ENCODE results near the gene SHF. TPM values are rescaled to one million over a fixed set of nuclear protein-coding genes. Genes with fewer than 3 reads are reported as not detected.

Gene SHF
- total RNA-seq, 4 donors from 2014 or later: 4.4 to 10.0 (median 7.4) TPM

DNA sequence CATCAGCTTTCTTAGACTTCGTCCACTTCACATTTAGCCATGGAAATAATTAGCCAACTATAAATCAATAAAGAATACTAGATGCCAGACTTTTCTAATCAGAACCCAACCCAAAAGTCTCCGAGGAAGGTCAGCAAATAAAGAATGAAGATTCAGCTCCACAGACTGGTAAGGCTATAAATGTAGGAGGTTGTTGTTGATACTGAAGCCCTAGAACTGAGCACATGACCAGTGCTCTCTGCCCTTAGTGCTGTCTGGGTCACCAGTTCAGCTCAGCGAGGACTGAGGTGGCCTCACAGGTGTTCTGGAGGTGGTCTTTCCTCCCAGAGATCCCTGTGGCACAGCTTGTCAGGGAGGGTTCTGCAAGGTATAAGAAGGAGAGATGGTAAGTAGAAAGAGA is 43.4 kb upstream of the SHF start:
- 71 to 74% methylated on average over 1 to 3 of the region's 3 CpGs for WGBS, 2 donors (ENCODE audit: low coverage in 1 of 2)
- TF ChIP-seq POLR2AphosphoS5 (IDR thresholded peaks at IDR 0.05) (no peak), POLR2A (IDR thresholded peaks at IDR 0.05) (no peak), EP300 (IDR thresholded peaks at IDR 0.05) (no peak)
- TF ChIP-seq, protein P1, sequence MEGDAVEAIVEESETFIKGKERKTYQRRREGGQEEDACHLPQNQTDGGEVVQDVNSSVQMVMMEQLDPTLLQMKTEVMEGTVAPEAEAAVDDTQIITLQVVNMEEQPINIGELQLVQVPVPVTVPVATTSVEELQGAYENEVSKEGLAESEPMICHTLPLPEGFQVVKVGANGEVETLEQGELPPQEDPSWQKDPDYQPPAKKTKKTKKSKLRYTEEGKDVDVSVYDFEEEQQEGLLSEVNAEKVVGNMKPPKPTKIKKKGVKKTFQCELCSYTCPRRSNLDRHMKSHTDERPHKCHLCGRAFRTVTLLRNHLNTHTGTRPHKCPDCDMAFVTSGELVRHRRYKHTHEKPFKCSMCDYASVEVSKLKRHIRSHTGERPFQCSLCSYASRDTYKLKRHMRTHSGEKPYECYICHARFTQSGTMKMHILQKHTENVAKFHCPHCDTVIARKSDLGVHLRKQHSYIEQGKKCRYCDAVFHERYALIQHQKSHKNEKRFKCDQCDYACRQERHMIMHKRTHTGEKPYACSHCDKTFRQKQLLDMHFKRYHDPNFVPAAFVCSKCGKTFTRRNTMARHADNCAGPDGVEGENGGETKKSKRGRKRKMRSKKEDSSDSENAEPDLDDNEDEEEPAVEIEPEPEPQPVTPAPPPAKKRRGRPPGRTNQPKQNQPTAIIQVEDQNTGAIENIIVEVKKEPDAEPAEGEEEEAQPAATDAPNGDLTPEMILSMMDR (IDR thresholded peaks at IDR 0.05): no peak
- Histone ChIP-seq H3K9me3 (peaks cover 0 to 24% (median 0%) of the 10 kb centered on the region in 3 donors), H3K36me3 (no peaks in the 10 kb centered on the region), H3K4me3 (no peak overlapping the region), H3K27ac (no peak overlapping the region), H3K27me3 (no peaks in the 10 kb centered on the region), H3K4me1 (no peaks in the 10 kb centered on the region)
- ATAC-seq: no peak

DNA sequence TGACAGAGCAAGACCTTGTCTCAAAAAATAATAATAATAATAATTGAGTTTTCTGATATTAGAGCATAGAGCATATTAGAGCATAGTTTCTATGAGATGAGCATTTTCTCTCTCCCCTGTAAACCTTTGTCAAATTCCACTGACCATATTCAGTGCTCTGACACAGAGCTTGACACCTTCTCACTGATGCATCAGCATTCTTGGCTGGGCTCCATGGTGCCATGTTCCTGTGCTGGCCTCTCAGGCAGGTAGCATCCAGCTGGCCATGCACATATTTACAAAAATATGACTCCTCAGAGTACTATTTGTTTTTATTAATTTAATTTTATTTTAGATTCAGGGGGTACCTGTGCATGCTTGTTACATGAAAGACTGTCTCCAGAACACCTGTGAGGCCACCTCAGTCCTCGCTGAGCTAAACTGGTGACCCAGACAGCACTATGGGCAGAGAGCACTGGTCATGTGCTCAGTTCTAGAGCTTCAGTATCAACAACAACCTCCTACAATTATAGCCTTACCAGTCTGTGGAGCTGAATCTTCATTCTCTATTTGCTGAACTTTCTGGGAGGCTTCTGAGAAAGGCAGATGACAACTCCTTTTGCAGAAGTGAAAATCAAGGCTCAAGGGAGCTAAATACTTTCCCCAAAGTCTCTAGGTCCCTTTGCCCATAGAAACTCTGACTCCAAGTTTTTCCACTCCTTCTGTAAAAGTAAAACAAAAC is 42.6 kb upstream of the SHF start:
- no peak overlapping the region for H3K4me3 ChIP-seq
- H3K4me1 ChIP-seq: no peaks in the 10 kb centered on the region
- H3K27me3 ChIP-seq: no peaks in the 10 kb centered on the region
- H3K36me3 ChIP-seq: no peaks in the 10 kb centered on the region
- WGBS, 2 donors (ENCODE audit: low coverage in 1 of 2): 0% methylated on average over 1 of the region's 1 CpG
- TF ChIP-seq POLR2AphosphoS5 (IDR thresholded peaks at IDR 0.05) (no peak), POLR2A (IDR thresholded peaks at IDR 0.05) (no peak), EP300 (IDR thresholded peaks at IDR 0.05) (no peak)
- TF ChIP-seq, protein P1 (IDR thresholded peaks at IDR 0.05): no peak
- ATAC-seq: no peak
- peaks cover 0 to 21% (median 0%) of the 10 kb centered on the region in 3 donors for H3K9me3 ChIP-seq
- no peak overlapping the region for H3K27ac ChIP-seq

GRCh38 chr15:45228931-45229330 is 41.2 kb upstream of the SHF start:
- no peak overlapping the region for H3K27ac ChIP-seq

DNA sequence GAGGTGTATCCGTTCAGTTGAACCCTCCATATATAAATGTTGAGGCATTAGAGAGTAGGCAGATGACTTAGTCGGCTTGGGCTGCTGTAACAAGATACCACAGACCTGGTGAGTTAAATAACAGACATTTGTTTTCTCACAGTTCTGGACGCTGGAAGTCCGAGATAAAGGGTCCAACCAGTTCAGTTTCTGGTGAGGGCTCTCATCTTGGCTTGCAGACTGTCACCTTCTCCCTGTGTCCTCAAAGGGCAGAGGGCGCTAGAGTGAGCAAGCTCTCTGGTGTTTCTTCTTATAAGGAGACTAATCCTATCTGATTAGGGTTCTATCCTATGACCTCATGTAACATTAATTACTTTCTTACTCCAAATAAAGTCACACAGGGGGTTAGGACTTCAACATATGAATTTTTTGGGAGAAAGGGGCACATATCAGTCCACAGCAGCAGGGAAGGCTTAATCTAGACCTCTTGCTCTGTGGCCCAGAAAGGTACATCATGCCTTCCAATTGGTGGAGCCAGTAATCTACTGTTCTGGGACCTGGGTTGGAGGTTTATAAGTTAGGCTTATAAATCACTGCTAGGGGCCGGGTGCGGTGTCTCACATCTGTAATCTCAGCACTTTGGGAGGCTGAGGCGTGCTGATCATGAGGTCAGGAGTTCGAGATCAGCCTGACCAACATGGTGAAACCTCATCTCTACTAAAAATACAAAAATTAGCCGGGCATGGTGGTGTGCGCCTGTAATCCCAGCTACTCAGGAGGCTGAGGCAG is 37.9 kb upstream of the SHF start:
- TF ChIP-seq EP300 (IDR thresholded peaks at IDR 0.05) (no peak), POLR2AphosphoS5 (IDR thresholded peaks at IDR 0.05) (no peak), POLR2A (IDR thresholded peaks at IDR 0.05) (no peak)
- TF ChIP-seq, protein P1 (IDR thresholded peaks at IDR 0.05): no peak
- Histone ChIP-seq H3K27ac (no peak overlapping the region), H3K27me3 (peaks cover 22% of the 10 kb centered on the region), H3K36me3 (no peaks in the 10 kb centered on the region), H3K9me3 (no peaks in the 10 kb centered on the region), H3K4me3 (no peak overlapping the region), H3K4me1 (no peaks in the 10 kb centered on the region)
- 45 to 58% methylated on average over 5 of the region's 11 CpGs for WGBS, 2 donors (ENCODE audit: low coverage in 1 of 2)
- no peak for ATAC-seq

More at GRCh38 chr15:45228931-45229330, 41.2 kb upstream of the SHF start:
- no peaks in the 10 kb centered on the region for H3K36me3 ChIP-seq
- no peak for ATAC-seq
- no peak overlapping the region for H3K4me3 ChIP-seq
- WGBS, 2 donors (ENCODE audit: low coverage in 1 of 2): 77 to 93% methylated on average over 2 to 5 of the region's 5 CpGs
- H3K4me1 ChIP-seq: no peaks in the 10 kb centered on the region
- TF ChIP-seq POLR2AphosphoS5 (IDR thresholded peaks at IDR 0.05) (no peak), POLR2A (IDR thresholded peaks at IDR 0.05) (no peak), EP300 (IDR thresholded peaks at IDR 0.05) (no peak)
- TF ChIP-seq, protein P1 (IDR thresholded peaks at IDR 0.05): no peak
- H3K9me3 ChIP-seq: peaks cover 0 to 8% (median 0%) of the 10 kb centered on the region in 3 donors
- H3K27me3 ChIP-seq: peaks cover 3% of the 10 kb centered on the region
